GM19238 (cell line): ENCODE results near the gene MYO15A.

Experiments used
- DNase-seq: peaks from one replicate; pipeline ENCODE4 v3.0.0; 2011; ENCODE audit warnings: low spot score; ENCODE audit not compliant: insufficient read length

Gene MYO15A

DNA sequence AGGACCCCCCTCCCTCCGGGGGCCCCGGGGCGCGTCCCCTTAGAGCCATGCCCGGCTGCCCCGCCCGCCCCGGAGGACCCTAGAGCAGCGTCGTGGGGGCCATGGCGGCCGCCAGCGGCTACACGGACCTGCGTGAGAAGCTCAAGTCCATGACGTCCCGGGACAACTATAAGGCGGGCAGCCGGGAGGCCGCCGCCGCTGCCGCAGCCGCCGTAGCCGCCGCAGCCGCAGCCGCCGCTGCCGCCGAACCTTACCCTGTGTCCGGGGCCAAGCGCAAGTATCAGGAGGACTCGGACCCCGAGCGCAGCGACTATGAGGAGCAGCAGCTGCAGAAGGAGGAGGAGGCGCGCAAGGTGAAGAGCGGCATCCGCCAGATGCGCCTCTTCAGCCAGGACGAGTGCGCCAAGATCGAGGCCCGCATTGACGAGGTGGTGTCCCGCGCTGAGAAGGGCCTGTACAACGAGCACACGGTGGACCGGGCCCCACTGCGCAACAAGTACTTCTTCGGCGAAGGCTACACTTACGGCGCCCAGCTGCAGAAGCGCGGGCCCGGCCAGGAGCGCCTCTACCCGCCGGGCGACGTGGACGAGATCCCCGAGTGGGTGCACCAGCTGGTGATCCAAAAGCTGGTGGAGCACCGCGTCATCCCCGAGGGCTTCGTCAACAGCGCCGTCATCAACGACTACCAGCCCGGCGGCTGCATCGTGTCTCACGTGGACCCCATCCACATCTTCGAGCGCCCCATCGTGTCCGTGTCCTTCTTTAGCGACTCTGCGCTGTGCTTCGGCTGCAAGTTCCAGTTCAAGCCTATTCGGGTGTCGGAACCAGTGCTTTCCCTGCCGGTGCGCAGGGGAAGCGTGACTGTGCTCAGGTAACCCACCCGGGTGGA lies 75.8 kb downstream of the MYO15A start:
- DNase-seq, result peak; percentile 35

DNA sequence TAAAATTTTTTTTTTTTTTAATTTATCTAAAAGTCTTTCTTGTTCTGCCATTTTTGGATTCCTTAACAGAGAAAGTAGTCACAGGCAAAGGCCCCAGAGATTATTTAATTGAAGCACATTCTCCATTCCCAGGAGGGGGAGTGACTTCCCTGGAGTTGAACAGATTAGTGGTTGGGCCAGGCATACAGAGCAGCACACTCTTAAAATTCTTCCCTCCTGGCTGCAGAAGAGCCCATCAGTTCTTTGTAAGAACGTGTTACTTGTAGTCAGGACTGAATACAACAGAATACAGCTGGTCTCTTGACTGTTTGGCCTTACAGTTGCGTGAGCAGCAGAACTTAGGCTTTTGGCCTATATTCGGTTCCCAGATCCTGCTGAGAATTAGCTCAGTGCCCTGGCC lies 76.8 kb downstream of the MYO15A start:
- no peak for DNase-seq

GRCh38 chr17:18185832-18186626 lies 77.5 kb downstream of the MYO15A start:
- DNase-seq, result no peak

- DNase-seq, result no peak
These were observed 78.0 kb downstream of the MYO15A start for GRCh38 chr17:18186627-18186982.

GRCh38 chr17:18187226-18187625 lies 78.7 kb downstream of the MYO15A start:
- no peak for DNase-seq

DNA sequence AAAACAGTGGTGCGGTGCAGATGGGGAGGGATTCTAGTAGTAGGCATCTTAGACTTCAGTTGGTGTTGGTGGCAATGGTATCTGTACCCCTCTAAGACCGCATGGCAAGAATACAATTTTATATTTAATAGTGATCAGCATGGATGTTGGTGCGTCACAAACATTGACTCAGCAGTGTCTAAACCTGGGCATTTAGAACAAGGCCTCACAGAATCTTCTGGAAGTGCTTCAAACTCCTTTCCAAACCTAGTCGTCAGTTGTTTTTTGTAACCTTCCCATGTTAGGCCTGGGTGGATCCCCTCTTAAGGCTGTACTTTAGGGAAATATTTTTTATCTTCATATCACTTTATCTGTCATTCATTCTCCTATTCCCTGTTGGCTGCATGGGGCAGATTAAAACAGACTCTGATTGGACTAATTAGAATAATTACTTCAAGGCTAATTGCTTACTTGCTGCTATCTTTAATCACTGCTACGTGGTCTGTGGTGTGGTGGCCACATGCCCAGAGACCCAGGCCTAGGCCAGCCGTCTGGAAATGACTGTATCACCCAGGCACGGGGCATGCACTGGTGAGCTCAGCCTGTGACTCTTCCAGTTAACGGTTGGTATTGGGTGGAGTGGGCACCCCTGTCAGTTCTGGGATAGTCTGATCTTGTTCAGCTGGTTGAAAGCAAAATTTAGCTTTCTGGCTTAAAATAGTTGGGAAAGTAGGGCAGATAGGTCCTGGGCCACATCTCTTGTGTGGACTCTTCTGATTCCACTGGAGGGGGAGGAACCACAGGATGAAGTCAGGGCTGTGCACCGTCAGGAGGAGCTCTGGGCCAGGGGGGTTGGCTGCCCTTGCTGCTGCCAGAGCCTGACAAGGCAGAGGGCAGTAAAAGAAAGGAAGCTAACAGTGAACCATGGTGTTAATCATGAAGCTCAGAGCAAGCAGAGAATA lies 79.5 kb downstream of the MYO15A start:
- DNase-seq, result no peak

DNA sequence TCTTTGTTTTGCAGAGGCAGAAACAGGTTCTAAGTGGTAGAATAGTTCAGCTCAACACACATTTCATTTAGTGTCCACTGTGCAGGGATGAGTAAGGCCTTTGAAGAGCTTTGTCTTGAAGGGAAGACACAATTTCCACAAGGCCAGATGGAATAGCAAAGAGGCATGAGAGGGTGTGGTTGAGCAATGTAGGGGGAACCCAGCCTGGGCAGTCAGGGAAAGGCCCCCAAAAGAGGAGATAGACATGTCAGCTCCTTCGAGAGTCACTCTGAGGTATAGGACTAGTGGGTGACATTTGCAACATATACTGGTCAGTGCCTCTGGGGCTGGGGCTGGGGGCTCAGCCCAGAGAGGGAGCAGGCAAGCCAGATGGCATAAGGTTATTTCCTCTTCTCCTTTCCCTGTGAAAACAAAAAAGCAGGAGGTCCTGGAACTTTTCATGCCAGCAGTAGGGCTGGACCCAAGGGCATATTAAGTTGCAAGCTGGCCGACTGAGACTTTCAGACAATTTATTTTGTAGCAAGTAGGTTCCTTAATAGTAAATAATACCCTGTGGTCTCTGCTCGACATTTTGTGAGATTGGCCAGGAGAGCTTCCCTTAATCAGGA lies 82.2 kb downstream of the MYO15A start:
- no peak for DNase-seq

- DNase-seq, result no peak
These were observed 82.7 kb downstream of the MYO15A start for GRCh38 chr17:18191236-18191667.

DNA sequence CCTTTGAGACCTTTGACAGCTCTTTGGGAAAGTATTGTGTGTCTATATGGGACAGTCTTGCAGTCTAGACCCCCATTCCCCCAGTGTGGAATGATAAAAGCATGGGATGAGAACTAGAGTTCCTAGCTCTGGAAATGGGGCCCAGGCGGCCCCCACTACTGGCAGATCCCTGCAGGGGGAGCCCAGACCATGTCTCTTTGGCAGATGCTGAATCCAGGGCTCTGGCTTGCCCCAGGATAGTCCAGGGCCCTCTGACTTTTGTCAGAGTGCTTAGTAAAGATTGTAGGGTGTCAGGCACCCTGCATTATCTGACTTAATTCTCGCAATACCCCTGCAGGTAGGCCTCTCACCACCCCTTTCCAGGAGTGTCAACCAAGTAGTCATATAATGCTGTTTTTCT lies 83.4 kb downstream of the MYO15A start:
- no peak for DNase-seq

- no peak for DNase-seq
These were observed 85.8 kb downstream of the MYO15A start for GRCh38 chr17:18194394-18194793.

DNA sequence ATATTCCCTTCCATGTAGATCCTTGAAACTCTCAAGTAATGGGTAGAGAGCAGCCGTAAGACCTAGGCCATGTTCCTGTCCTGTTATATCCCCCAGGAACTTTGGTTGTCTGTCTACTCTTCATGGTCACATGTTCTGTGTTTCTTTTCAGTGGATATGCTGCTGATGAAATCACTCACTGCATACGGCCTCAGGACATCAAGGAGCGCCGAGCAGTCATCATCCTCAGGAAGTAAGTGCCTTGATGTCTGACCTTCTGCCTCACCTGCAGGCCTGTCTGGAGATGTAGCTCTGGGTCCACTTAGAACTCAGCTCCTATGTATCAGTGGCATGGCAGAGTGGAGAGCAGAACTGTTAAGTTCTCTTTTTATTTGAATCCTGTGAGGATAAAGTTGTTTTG lies 86.2 kb downstream of the MYO15A start:
- DNase-seq, result no peak

DNA sequence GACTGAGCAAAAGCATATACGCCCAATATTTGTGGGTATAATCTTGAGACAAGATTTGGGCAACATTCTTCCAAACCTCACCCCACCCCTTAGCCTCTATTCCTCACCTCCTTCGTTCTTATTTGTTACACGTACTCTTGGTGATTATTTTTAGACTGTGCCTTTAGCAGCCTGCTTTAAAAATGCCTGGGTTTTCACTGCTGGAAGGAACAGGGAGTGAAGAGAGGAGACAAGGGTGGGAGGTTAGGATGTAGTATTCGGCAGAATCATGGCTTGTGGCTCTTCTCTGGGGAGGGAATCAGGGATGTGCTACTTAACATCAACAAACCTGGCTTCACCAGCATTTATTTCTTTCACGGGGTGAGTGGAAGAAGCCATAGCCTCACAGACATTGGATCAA lies 86.7 kb downstream of the MYO15A start:
- no peak for DNase-seq

DNA sequence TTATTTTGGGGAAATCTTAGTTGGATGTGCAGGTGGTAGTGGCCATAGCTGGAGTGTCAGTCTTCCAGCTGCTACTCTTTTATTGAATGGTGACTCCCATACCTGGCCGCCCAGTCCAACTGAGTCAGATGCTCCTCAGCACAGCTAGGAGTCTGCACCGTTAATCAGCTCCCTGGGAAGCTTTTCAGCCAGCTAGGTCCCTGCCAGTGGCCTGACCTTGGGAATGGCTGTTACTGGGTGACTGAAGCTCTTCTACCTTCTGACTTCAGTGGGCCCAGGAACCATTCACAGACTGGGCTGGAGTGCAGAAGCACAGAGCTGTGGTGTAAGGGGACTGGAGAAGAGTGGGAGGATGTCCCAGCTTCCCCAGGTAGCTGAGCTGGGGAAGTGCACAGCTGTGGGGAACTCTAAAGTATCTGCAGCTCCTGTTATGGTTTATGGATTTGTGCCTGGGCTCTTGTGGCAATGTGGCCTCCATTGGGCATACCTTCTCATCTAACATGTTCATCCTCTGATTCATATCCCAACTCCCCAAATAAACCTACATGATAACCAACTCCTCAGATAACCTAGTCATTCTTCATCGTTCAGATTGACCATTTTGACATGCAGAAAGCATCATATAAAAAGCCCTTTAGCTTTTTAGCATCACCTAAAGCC lies 89.1 kb downstream of the MYO15A start:
- DNase-seq, result no peak

- no peak for DNase-seq
These were observed 90.0 kb downstream of the MYO15A start for GRCh38 chr17:18198530-18198929.

GRCh38 chr17:18201108-18201507 lies 92.6 kb downstream of the MYO15A start:
- DNase-seq, result no peak

DNA sequence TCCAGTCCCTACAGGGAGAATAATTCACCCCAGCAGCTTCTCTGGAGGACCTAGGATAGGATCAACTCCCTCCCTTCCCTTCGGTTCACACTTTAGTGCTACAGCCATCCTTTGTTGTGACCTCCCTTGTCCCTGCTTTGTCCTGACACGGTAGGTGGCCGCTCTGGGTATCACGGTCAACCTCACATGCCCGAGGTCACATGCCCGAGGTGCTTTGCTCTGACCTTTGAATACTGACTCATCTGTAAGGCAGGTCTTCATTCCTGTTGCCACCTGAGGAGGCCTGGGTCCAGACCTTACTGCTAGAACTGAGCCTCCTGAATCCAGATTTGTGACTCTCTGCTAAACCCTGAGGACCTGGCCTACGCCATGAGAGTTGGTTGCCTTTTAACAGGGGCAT lies 94.8 kb downstream of the MYO15A start:
- no peak for DNase-seq

DNA sequence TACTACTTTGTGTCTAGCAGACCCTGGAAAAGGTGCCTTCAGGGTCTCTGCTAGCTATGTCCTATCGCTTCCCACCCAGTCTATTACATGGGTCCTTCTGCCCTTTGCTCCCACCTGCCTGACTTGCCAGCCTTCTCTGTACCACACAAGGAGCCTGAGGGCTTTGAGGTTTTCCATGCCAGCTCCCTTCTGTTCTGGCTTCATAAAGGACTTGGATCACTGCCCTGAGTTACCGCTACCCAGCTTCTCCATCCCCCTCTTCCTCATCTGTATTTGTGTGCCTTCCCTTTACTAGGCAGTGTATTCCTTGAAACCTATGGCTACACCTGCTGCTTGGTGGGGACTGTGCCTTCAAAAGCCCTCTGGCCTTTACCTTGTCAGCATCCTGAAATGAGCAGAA lies 97.3 kb downstream of the MYO15A start:
- no peak for DNase-seq

DNA sequence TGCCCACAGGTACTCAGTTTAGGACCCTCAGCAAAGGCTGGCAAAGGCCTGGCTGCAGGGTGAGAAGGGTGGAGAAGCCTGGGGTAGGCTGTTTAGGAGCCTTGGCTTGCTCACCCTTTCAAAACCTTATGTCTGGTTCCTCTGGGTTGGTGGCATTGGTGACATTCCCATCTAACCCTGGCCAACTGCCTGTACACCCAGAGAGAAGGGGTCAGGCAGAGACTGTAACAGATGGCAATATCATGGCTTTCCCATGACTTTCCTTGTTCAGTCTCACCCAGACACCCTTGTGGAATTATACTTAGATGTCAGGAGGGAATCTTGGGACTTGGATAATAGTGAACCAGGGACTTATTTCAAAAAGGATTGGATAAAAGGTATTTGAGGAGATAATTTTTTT lies 98.4 kb downstream of the MYO15A start:
- DNase-seq, result no peak

DNA sequence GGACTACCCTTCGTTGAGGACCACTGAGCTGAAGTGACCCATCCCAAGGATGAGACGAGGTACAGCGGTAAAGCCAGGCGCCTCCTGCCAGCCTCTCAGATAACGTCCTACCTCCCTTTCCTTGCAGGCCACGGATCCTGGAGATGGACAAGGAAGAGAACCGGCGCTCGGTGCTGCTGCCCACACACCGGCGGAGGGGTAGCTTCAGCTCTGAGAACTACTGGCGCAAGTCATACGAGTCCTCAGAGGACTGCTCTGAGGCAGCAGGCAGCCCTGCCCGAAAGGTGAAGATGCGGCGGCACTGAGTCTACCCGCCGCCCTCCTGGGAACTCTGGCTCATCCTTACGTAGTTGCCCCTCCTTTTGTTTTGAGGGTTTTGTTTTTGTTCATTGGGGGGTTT lies 99.5 kb downstream of the MYO15A start:
- DNase-seq, result no peak

DNA sequence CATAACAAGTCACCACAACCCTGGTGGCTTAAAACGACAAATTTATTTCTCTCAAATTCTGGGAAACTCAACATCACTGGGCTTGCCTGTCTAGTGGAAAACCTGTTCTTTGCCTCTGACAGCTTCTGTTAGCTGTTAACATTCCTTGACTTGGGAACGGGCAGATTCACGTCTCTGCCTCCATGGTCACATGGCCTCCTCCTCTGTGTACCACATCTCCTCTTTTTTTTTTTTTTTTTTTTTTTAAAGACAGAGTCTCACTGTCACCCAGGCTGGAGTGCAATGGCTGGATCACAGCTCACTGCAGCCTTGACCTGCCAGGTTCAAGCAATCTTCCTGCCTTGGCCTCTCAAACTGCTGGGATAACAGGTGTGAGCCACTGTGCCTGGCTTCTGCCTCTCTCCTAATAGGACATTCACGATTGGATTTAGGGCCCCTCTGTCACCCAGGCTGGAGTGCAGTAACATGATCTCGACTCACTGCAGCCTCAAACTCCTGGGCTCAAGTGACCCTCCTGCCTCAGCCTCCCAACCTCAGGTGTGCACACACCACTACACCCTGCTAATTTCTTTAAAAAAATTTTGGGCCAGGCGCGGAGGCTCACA lies 105.2 kb downstream of the MYO15A start:
- DNase-seq, result no peak
